IPS-11a (cell line): ENCODE data around the gene DPPA4.
"Not testable (repeated sequence)": the region's sequence is repeated elsewhere in the genome, so short reads cannot be mapped to it uniquely, and the experiment has no call there.

Experiments used
- H3K4me3 ChIP-seq: one replicate; pipeline ENCODE4 v1.5.1; 2013; ENCODE audit warnings: low read depth, low read length, control low read depth

The DPPA4 gene

GRCh38 chr3:109337393-109337792 lies at the start of gene DPPA4:
DPPA4 (minus strand) TSS chr3:109337546; CDS start chr3:109337517, 29 bp downstream.
- H3K4me3 ChIP-seq, result peak within 1 kb of the TSS; percentile 98

GRCh38 chr3:109385442-109386318 lies 48.3 kb upstream of the DPPA4 start:
- no peak overlapping the region for H3K4me3 ChIP-seq

GRCh38 chr3:109384164-109384563 lies 46.8 kb upstream of the DPPA4 start:
- H3K4me3 ChIP-seq, result no peak overlapping the region

GRCh38 chr3:109382588-109382987 lies 45.2 kb upstream of the DPPA4 start:
- H3K4me3 ChIP-seq, result no peak overlapping the region

- H3K4me3 ChIP-seq, result no peak overlapping the region
Measured at GRCh38 chr3:109375975-109376374, 38.6 kb upstream of the DPPA4 start.

GRCh38 chr3:109374434-109374833 lies 37.1 kb upstream of the DPPA4 start:
- H3K4me3 ChIP-seq, result not testable (repeated sequence)

- H3K4me3 ChIP-seq, result no peak overlapping the region
Measured at GRCh38 chr3:109373933-109374332, 36.6 kb upstream of the DPPA4 start.

- H3K4me3 ChIP-seq, result no peak overlapping the region
Measured at GRCh38 chr3:109372639-109373038, 35.3 kb upstream of the DPPA4 start.

GRCh38 chr3:109369510-109369909 lies 32.2 kb upstream of the DPPA4 start:
- no peak overlapping the region for H3K4me3 ChIP-seq

GRCh38 chr3:109364088-109364487 lies 26.7 kb upstream of the DPPA4 start:
- H3K4me3 ChIP-seq, result no peak overlapping the region

- H3K4me3 ChIP-seq, result no peak overlapping the region
Measured at GRCh38 chr3:109363634-109364033, 26.3 kb upstream of the DPPA4 start.

GRCh38 chr3:109362823-109363222 lies 25.5 kb upstream of the DPPA4 start:
- H3K4me3 ChIP-seq, result no peak overlapping the region

- not testable (repeated sequence) for H3K4me3 ChIP-seq
Measured at GRCh38 chr3:109358809-109359208, 21.5 kb upstream of the DPPA4 start.

- peak overlapping the region; percentile 18 for H3K4me3 ChIP-seq
Measured at GRCh38 chr3:109356442-109357155, 19.3 kb upstream of the DPPA4 start.

GRCh38 chr3:109355625-109356441 lies 18.5 kb upstream of the DPPA4 start:
- H3K4me3 ChIP-seq, result no peak overlapping the region

- H3K4me3 ChIP-seq, result no peak overlapping the region
Measured at GRCh38 chr3:109353057-109353456, 15.7 kb upstream of the DPPA4 start.

- H3K4me3 ChIP-seq, result no peak overlapping the region
Measured at GRCh38 chr3:109351231-109351630, 13.9 kb upstream of the DPPA4 start.

GRCh38 chr3:109346770-109347295 lies 9.5 kb upstream of the DPPA4 start:
- no peak overlapping the region for H3K4me3 ChIP-seq

- no peak overlapping the region for H3K4me3 ChIP-seq
Measured at GRCh38 chr3:109346099-109346498, 8.8 kb upstream of the DPPA4 start.

GRCh38 chr3:109339714-109340648 lies 2.6 kb upstream of the DPPA4 start:
- H3K4me3 ChIP-seq, result peak overlapping the region; percentile 14
